ENCODE measurements around the gene YDJC. TPM values are rescaled to one million over a fixed set of nuclear protein-coding genes. Genes with fewer than 3 reads are reported as not detected.
A peak's percentile ranks its signal among the peaks of the same experiment; 100 is the strongest.
"Not testable (repeated sequence)": the region's sequence is repeated elsewhere in the genome, so short reads cannot be mapped to it uniquely, and the experiment has no call there.

Gene YDJC
- total RNA-seq, 2 donors from 2014 or later = 15.2 to 20.5 TPM

- no peaks in the 10 kb centered on the region for H3K27me3 ChIP-seq
- H3K9me3 ChIP-seq = no peaks in the 10 kb centered on the region
- H3K4me1 ChIP-seq = peaks cover 0 to 32% of the 10 kb centered on the region in 2 donors
- H3K4me3 ChIP-seq = no peak overlapping the region
- TF ChIP-seq CTCF (IDR thresholded peaks at IDR 0.05) = no peak
- H3K27ac ChIP-seq = no peak overlapping the region
- peaks cover 26% of the 10 kb centered on the region for H3K36me3 ChIP-seq
- DNase-seq (ENCODE audit: low spot score) = no peak
These were observed 31.5 kb downstream of the YDJC start for GRCh38 chr22:21598302-21598701.

GRCh38 chr22:21596356-21597135 is 33.3 kb downstream of the YDJC start:
- not testable (repeated sequence) for H3K27me3 ChIP-seq; H3K9me3 ChIP-seq; H3K4me3 ChIP-seq; H3K27ac ChIP-seq; DNase-seq (ENCODE audit: low spot score)
- H3K36me3 ChIP-seq = peaks cover 32% of the 10 kb centered on the region
- H3K4me1 ChIP-seq = peaks cover 0 to 41% of the 10 kb centered on the region in 2 donors

GRCh38 chr22:21594865-21595452 is 34.9 kb downstream of the YDJC start:
- Histone ChIP-seq H3K27me3 (no peaks in the 10 kb centered on the region), H3K9me3 (no peaks in the 10 kb centered on the region), H3K36me3 (peaks cover 32% of the 10 kb centered on the region), H3K4me1 (peaks cover 0 to 56% of the 10 kb centered on the region in 2 donors), H3K27ac (peak overlapping the region in 1 of 2 donors; percentile 45), H3K4me3 (no peak overlapping the region)
- TF ChIP-seq CTCF (IDR thresholded peaks at IDR 0.05) = no peak
- no peak for DNase-seq (ENCODE audit: low spot score)

- Histone ChIP-seq H3K4me1 (peaks cover 0 to 61% of the 10 kb centered on the region in 2 donors), H3K36me3 (peaks cover 32% of the 10 kb centered on the region), H3K27ac (peak overlapping the region; percentile 14 to 31)
These were observed 36.2 kb downstream of the YDJC start for GRCh38 chr22:21593406-21594232.

GRCh38 chr22:21592422-21592821 is 37.4 kb downstream of the YDJC start:
- no peak for TF ChIP-seq CTCF (IDR thresholded peaks at IDR 0.05)
- Histone ChIP-seq H3K4me3 (no peak overlapping the region), H3K4me1 (peaks cover 0 to 69% of the 10 kb centered on the region in 2 donors), H3K9me3 (no peaks in the 10 kb centered on the region), H3K27me3 (no peaks in the 10 kb centered on the region), H3K27ac (no peak overlapping the region), H3K36me3 (peaks cover 32% of the 10 kb centered on the region)
- DNase-seq (ENCODE audit: low spot score) = no peak

More at GRCh38 chr22:21593406-21594232, 36.2 kb downstream of the YDJC start:
- Histone ChIP-seq H3K4me3 (no peak overlapping the region), H3K9me3 (no peaks in the 10 kb centered on the region), H3K27me3 (no peaks in the 10 kb centered on the region)
- TF ChIP-seq CTCF (IDR thresholded peaks at IDR 0.05) = peak in 1 of 2 donors; percentile 36
- DNase-seq (ENCODE audit: low spot score) = no peak

GRCh38 chr22:21591695-21592094 is 38.1 kb downstream of the YDJC start:
- no peak overlapping the region for H3K4me3 ChIP-seq
- DNase-seq (ENCODE audit: low spot score) = no peak
- H3K27ac ChIP-seq = no peak overlapping the region
- H3K36me3 ChIP-seq = peaks cover 26% of the 10 kb centered on the region
- no peaks in the 10 kb centered on the region for H3K9me3 ChIP-seq
- H3K4me1 ChIP-seq = peaks cover 0 to 74% of the 10 kb centered on the region in 2 donors
- no peaks in the 10 kb centered on the region for H3K27me3 ChIP-seq
- no peak for TF ChIP-seq CTCF (IDR thresholded peaks at IDR 0.05)

Data from right atrium auricular region (tissue), 2 donors.